Tibial nerve (tissue), 4 donors: Measurements from ENCODE around the gene FLRT1. TPM values are rescaled to one million over a fixed set of nuclear protein-coding genes. Genes with fewer than 3 reads are reported as not detected.

Source experiments
- DNase-seq, 2 donors: peaks; one replicate each; pipeline ENCODE4 v3.0.0-alpha.2; 2019; ENCODE audit warnings: low spot score in 2 of 2
- H3K27ac ChIP-seq, 4 donors: fragments of 200-600 bp; sonication (generic) in 3 of 4; one replicate each; pipeline ENCODE4 v1.5.1; 2017 to 2019; ENCODE audit warnings: mild to moderate bottlenecking in 1 of 4
- H3K27me3 ChIP-seq, 2 donors: fragments of 200-600 bp; sonication (generic) in 1 of 2; one replicate each; pipeline versions ENCODE4 v1.5.1 to v1.6.0; 2017 to 2019
- H3K36me3 ChIP-seq, 3 donors: fragments of 200-600 bp; sonication (generic); one replicate each; pipeline ENCODE4 v1.5.1; 2018 to 2019
- H3K4me1 ChIP-seq, 4 donors: fragments of 200-600 bp; sonication (generic) in 3 of 4; one replicate each; pipeline ENCODE4 v1.5.1; 2017 to 2019
- H3K4me3 ChIP-seq, 4 donors: fragments of 200-600 bp; sonication (generic) in 3 of 4; one replicate each; pipeline ENCODE4 v1.5.1; 2017 to 2019; ENCODE audit warnings: mild to moderate bottlenecking in 1 of 4, moderate library complexity in 1 of 4
- H3K9me3 ChIP-seq, 4 donors: fragments of 200-600 bp; sonication (generic) in 3 of 4; one replicate each; pipeline ENCODE4 v1.5.1; 2017 to 2019
- CTCF ChIP-seq, 5 experiments: fragments of 200-600 bp in 3 of 5; fragments of 450-650 bp in 2 of 5; sonication (generic) in 3 of 5; IDR thresholded peaks; one replicate each; pipeline ENCODE4 v1.5.1; 2016 to 2019; ENCODE audit warnings: antibody characterized with exemption in 5 of 5, mild to moderate bottlenecking in 3 of 5, moderate library complexity in 2 of 5
- EP300 ChIP-seq, 2 donors: sonication (generic); formaldehyde crosslinking; IDR thresholded peaks; one replicate each; pipeline ENCODE4 v1.6.1; 2017; ENCODE audit warnings: antibody characterized with exemption in 2 of 2, mild to moderate bottlenecking in 1 of 2
- POLR2A ChIP-seq, 2 donors: fragments of 450-650 bp; IDR thresholded peaks; one replicate each; pipeline ENCODE4 v1.6.1; 2017; ENCODE audit warnings: antibody characterized with exemption in 2 of 2, mild to moderate bottlenecking in 2 of 2, moderate library complexity in 2 of 2
- WGBS, 2 donors: methylation state at CpG; one replicate each; pipeline ENCODE4 v1.1.5; 2018; 5-methylcytosine and 5-hydroxymethylcytosine counted together
- total RNA-seq, 4 donors: library from RNA; depleted of rRNA; stranded (reverse); fragments of >200 nt; gene quantifications; one replicate each; pipeline ENCODE4 v1.1.0, GENCODE V29; 2016

The FLRT1 gene
- total RNA-seq, 4 donors from 2014 or later = 0.39 to 2.1 (median 0.52) TPM

- 57 to 61% methylated on average over 13 of the region's 13 CpGs for WGBS, 2 donors
- peaks cover 0 to 26% (median 0%) of the 10 kb centered on the region in 4 donors for H3K4me1 ChIP-seq
- H3K27me3 ChIP-seq = no peaks in the 10 kb centered on the region
- peak overlapping the region in 2 of 4 donors; percentile 21 to 42 for H3K27ac ChIP-seq
- no peaks in the 10 kb centered on the region for H3K9me3 ChIP-seq
- H3K36me3 ChIP-seq = no peaks in the 10 kb centered on the region
- DNase-seq = no peak
- TF ChIP-seq CTCF (IDR thresholded peaks at IDR 0.05) = no peak
- no peak for TF ChIP-seq POLR2A (IDR thresholded peaks at IDR 0.05)
- no peak for TF ChIP-seq EP300 (IDR thresholded peaks at IDR 0.05)
- H3K4me3 ChIP-seq = no peak overlapping the region
Measured at GRCh38 chr11:64078905-64079304, 43.2 kb downstream of the FLRT1 start.

GRCh38 chr11:64080390-64080789, 44.7 kb downstream of the FLRT1 start:
- Histone ChIP-seq H3K4me3 (no peak overlapping the region), H3K27ac (no peak overlapping the region), H3K4me1 (peaks cover 0 to 37% (median 4%) of the 10 kb centered on the region in 4 donors), H3K9me3 (no peaks in the 10 kb centered on the region), H3K36me3 (no peaks in the 10 kb centered on the region), H3K27me3 (no peaks in the 10 kb centered on the region)
- TF ChIP-seq CTCF (IDR thresholded peaks at IDR 0.05) (no peak), POLR2A (IDR thresholded peaks at IDR 0.05) (no peak), EP300 (IDR thresholded peaks at IDR 0.05) (no peak)
- no peak for DNase-seq
- 82 to 84% methylated on average over 10 of the region's 10 CpGs for WGBS, 2 donors

- Histone ChIP-seq H3K36me3 (no peaks in the 10 kb centered on the region), H3K4me3 (no peak overlapping the region), H3K9me3 (no peaks in the 10 kb centered on the region), H3K4me1 (peaks cover 0 to 52% (median 12%) of the 10 kb centered on the region in 4 donors), H3K27ac (peak overlapping the region in 1 of 4 donors; percentile 83), H3K27me3 (no peaks in the 10 kb centered on the region)
- TF ChIP-seq POLR2A (IDR thresholded peaks at IDR 0.05) = no peak
- DNase-seq = no peak
- whole genome bisulfite sequencing, 2 donors = 84 to 86% methylated on average over 25 to 27 of the region's 27 CpGs
Measured at GRCh38 chr11:64081745-64082442, 46.2 kb downstream of the FLRT1 start.

GRCh38 chr11:64083398-64084080, 47.8 kb downstream of the FLRT1 start:
- H3K9me3 ChIP-seq = no peaks in the 10 kb centered on the region
- WGBS, 2 donors = 65 to 67% methylated on average over 18 to 27 of the region's 28 CpGs
- peak overlapping the region; percentile 51 to 83 (median 60) for H3K27ac ChIP-seq
- H3K4me3 ChIP-seq = no peak overlapping the region
- no peaks in the 10 kb centered on the region for H3K36me3 ChIP-seq
- no peak for DNase-seq
- H3K4me1 ChIP-seq = peaks cover 0 to 59% (median 13%) of the 10 kb centered on the region in 4 donors
- TF ChIP-seq POLR2A (IDR thresholded peaks at IDR 0.05) (no peak), CTCF (IDR thresholded peaks at IDR 0.05) (no peak), EP300 (IDR thresholded peaks at IDR 0.05) (no peak)
- no peaks in the 10 kb centered on the region for H3K27me3 ChIP-seq

GRCh38 chr11:64084146-64084950, 48.6 kb downstream of the FLRT1 start:
- WGBS, 2 donors = 77 to 84% methylated on average over 17 to 25 of the region's 26 CpGs
- TF ChIP-seq CTCF (IDR thresholded peaks at IDR 0.05) (no peak), POLR2A (IDR thresholded peaks at IDR 0.05) (no peak), EP300 (IDR thresholded peaks at IDR 0.05) (no peak)
- no peaks in the 10 kb centered on the region for H3K36me3 ChIP-seq
- DNase-seq = no peak
- H3K4me1 ChIP-seq = peaks cover 0 to 59% (median 15%) of the 10 kb centered on the region in 4 donors
- no peaks in the 10 kb centered on the region for H3K27me3 ChIP-seq
- H3K27ac ChIP-seq = peak overlapping the region; percentile 34 to 83 (median 56)
- no peaks in the 10 kb centered on the region for H3K9me3 ChIP-seq
- H3K4me3 ChIP-seq = no peak overlapping the region
